ENCODE results near the gene TMEM151A.

- TF ChIP-seq CTCF (conservative IDR thresholded peaks at IDR 0.05; ENCODE audit: low read depth, low read length) = no peak
- no peak for TF ChIP-seq MXI1 (IDR thresholded peaks at IDR 0.05; ENCODE audit: borderline replicate concordance, low read depth, low read length)
- no peak for TF ChIP-seq NFE2L2 (IDR thresholded peaks at IDR 0.05; ENCODE audit: low read depth, low read length)
- no peak for TF ChIP-seq POLR2A (IDR thresholded peaks at IDR 0.05; ENCODE audit: low read depth, low read length)
- TF ChIP-seq CHD1 (IDR thresholded peaks at IDR 0.05; ENCODE audit: low read depth, low read length) = no peak
- TF ChIP-seq ELK1 (IDR thresholded peaks at IDR 0.05; ENCODE audit: borderline replicate concordance, low read depth, low read length) = no peak
Observed at GRCh38 chr11:66261578-66261977, 30.1 kb upstream of the TMEM151A start.

All from IMR-90 (cell line).